HK-2 (cell line): ENCODE results near the gene GAS6.

Source experiments
- DNase-seq: peaks from one replicate; pipeline ENCODE4 v3.0.0-alpha.2; 2018; ENCODE audit not compliant: unreplicated experiment

Gene GAS6

DNA sequence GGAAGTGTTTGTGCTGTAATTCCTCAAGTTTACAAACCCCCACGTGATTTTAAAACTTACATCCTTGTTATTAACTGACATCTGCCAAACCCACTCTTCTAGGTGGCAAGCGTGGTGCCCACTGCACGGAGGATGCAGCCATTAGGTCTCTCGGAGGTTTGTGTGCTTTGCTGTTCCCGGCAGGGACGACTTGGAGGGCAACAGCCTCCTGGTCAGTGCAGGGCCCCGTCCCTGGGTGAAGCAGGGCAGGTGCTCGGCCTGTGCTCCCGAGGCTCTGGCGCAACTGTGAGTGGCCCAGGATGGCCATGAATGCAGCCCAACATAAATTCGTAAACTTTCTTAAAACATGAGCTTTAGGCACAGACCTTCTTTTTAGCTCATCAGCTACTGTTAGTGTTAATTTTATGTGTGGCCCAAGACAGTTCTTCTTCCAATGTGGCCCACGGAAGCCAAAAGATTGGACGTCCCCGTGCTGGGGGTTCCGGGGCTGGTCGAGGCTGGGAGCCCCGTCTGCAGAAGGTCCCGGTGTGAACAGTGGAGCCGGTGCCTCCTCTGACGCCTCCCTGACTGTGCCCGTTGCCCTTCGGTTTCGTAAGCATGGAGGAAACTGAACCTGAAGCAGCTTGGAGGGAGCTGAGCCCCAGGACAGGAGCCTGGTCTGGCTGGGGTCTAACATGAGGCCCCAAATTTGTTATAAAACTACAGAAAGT, 11.9 kb downstream of the GAS6 start:
- no peak for DNase-seq

DNA sequence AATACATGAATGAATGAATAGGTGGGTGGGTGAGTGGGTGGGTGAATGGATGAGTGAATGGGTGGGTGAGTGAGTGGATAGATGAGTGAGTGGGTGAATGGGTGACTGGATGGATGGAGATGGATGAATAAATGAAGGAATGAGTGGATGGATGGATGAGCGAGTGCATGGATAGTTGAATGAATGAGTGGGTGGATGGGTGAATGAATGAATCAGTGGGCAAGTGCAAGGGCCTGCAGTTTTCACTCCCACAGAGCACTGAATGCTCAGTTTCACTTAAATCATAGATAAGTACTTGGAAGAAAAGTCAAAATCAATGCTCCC, 12.4 kb downstream of the GAS6 start:
- DNase-seq, result no peak

DNA sequence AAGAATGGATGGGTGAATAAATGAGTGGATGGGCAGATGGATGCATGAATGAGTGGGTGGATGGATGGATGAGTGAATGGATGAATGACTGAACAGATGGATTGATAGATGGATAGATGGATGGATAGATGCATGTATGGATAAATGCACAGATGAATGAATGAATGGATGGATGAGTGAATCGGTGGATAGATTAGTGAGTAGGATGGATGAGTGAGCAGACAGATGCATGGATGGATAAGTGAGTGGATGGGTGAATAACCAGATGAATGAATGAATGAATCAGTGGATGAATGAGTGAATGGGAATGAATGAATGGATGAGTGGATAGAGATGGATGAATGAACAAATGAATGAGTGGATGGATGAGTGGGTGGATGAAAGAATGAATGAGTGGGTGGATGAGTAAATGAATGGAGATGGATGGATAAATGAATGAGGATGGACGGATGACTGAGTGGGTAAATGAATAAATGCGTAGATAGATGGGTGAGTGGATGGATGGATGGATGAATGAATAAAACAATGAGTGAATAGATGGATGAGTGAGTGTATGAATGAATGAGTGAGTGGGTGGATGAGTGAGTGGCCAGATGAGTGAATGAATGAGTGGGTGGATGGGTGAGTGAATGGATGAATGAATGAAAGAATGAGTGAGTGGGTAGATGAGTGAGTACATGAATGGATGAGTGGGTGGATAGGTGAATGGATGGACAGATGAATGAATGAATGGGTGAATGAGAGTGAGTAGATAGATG, 13.0 kb downstream of the GAS6 start:
- DNase-seq, result no peak

DNA sequence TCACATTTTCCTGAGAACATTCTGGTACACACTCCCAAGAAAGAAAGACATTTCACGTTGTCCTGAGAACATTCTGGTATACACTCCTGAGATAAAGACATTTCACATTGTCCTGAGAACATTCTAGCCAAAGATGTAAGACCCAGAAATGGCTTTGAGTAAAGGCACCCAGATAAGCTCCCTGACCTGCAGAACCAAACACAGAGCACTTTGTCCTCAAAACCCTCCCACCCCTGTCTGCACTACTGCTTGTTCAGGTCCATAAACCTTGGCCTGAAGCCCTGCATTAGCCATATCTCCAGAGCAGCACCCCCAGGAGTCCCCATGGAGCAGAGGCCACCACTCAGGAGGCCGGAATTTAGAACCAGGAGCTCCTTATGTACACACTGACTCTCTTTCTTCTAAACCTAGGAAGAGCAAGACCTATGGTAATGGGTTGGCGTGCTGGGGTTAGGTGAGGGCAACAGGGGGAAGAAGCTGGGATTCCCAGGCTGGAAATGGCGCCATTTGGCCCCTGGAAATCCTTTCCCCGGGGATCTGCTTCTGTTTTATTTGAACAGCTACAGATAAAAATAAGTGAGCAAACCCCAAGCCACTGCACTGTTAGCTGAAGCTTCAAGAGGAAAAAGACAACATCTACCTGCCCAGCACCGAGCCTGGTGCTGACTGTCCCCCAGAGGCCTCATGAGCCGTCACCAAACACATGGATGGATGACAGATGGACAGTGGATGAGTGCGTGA, 13.7 kb downstream of the GAS6 start:
- DNase-seq, result no peak

DNA sequence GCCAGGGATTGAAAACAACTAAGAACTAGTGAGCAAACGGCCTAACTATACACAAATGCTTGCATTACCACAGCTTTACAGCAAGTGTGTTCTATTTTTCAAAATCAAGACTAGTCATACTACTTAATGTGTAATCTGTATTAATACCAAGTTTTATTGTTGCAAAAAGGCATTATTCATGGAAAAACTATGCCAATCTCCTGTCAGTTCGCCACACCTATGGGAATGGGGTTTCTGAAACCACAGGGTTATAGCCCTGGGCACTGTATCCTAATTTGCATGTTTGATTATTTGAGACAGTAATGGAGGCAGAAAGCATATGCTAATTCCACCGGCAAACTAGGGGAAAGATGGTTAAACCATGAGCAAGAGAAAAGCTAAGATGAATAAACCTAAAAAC, 14.3 kb downstream of the GAS6 start:
- DNase-seq, result no peak

DNA sequence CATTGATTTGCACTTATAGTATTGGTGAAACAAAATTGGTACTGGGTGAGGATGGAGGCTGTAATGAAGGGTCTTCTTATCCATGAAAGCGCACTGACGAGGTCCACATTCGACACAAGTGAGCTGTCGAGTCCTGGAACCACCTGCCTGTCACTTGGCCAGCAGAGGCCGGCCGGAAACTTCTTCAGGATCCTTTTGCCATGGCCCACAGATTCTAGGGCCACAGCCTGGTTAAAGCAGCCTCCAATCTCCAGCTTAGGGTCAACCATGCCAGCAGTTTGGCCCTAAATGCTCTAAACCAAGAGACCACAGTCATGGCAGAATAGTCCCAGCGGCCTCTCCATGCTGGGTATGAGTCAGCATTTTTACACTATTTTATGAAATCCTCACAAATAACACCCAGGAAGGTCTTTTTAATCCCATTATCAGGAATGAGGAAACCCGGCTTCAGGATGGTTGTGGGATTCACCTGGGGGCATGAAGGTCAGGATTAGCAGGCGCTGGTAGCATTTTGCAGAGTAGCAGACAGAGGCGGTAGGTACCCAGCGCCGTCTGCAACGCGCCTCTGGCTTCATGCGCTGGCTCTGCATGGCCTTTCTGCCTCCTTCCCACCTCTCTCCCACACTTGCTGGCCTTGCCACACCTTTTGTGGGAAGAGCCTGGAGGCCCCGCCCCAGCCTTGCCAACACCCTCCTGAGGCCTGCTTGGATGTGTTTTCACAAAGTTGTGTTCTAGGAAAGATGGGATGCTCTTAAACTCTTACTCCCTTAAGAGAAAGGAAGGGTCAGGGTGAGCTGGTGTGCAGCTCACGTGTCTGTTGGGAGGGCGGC, 15.2 kb downstream of the GAS6 start:
- no peak for DNase-seq

DNA sequence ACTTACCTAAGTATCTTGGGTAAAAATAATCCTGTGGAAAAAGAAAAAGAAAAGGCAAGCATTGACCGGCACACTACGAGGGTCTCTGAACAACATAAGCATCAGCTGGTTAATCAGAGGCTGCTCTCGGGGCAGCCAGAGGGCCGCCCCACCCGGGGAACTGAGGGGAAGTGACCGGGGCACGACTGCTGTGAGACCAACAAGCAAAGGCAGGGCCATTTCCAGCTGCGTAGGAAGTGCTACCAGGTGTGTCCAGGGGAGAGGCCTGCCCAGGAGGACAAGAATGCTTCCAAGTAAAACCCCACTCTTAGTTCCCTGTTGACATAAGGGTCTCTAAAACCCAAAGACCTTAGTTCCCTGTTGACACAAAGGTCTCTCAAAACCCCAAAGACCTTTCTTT, 15.9 kb downstream of the GAS6 start:
- no peak for DNase-seq

GRCh38 chr13:113846636-113847318, 17.1 kb downstream of the GAS6 start:
- DNase-seq, result no peak

GRCh38 chr13:113845723-113846635, 17.9 kb downstream of the GAS6 start:
- no peak for DNase-seq

DNA sequence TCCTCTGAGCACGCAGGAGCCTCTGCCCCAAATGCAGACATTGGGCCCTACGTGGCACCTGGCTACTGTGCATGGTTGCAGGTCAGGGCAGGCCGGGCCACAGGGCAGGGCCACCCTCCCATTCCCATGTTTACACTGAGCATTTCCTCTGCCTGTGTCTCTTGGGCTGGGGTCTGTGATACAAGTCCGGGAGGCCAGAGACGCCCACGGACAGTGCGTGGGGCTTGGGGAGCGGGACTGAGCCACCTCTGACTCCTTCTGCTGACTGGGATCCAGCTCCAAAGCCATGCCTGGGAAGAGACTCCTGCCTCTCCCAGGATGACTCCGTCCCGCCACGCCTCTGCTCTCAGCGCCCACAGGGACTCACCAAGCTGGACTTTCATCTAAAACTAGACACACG, 18.8 kb downstream of the GAS6 start:
- no peak for DNase-seq

DNA sequence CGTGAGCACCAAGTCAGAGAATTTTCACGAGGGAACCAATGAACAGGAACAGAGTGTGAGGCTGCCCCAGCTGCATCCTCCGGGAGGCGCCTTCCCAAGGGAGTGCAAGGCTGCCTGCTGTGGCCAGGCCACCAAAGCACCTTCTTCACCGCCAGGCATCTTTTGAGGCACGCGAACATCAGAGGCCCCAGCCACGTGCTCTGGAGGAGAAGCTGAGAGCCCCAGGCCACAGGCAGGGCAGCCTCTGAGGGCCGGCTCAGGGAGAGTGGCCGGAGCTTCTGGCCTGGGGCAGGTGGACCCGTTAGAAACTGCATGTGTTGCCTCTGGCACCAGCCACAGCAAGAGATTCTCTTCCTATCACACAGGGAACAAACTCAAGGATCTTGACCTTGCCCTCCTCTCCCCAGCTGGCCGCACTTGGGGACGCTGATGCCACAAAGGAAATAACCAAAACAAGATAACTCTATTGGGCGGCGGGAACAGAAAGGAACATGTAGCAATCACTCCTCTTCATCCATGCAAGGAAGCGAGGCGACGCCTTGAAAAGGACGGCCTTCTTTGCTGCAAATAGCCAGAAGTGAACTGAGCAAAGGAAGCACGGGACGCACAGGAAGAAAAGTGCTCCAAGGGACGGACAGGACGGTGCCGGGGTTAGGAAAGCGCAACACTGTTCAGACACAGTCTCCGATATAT, 19.9 kb downstream of the GAS6 start:
- DNase-seq, result no peak

- DNase-seq, result no peak
Observed at GRCh38 chr13:113843063-113843654, 20.7 kb downstream of the GAS6 start.

DNA sequence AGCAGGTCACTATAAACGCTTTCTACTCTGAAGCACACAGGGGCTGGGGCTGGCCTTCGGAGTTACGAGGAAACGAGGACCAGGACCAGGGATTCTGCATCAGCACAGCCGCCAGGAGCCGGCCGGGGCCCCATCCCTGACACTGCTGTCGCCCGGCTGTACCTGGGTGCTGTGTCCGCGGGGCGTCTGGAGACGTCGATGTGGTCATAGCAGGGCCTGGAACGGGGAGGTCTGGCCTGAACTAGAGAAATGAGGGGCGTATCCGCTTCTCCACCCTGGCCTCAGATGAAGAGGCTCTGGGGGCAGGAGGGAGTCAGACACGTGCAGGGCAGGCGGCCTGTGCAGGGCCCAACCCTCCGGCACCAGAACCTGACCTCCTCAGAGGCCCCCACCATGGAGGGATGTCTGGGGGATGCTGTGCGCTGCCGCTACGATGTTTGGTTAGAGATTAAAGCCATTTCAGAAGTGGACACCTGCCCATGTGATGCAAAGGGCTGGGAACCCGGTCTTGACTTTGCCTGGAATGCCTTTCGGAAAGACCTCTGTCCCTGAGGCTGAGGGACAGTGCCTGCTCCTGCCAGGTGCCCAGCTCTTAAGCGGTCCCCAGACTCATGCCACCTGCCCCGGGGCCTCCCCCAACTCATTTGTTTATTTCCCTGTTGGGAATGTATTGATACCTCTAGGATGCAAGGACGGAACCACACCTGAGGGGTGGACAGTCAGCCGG, 21.4 kb downstream of the GAS6 start:
- DNase-seq, result no peak

- no peak for DNase-seq
Observed at GRCh38 chr13:113841353-113841650, 22.6 kb downstream of the GAS6 start.

DNA sequence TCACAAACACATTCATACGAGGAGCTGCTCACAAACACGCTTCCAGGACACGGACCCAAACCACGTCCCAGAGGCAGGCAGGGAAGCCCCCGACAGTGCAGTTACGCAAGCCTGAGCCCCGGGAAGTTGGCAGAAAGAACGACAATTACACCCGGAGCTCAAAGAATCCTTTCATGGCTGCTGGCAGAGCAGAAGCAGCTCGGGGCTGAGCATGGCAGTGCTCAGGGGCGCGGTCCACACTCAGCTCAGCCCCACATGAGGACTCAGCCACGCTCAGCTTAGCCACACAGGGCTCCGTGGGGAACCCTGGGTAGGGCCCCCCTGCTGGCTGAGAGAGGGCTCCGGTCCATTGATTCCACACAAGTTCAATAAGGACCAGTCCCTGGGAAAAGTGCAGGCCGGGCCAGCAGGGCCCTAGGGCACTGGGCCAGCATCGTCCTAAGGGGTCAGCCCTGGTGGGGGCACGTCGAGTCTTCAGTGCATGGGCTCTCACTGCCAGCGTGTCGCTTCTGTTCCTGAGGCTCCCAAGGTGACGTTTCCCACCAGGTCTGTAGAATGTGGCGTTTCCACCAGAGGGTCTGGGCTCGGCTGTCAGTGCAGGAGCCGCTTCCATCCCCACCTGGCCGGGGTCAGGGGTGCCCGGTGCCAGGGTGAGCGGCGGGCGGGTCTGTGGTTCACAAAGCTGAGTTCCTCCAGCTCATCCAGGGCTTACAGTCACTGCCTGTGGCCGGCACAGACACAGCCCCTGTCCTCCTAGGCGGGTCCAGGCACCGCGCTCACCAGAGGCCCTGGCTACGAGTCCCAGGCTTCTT, 23.1 kb downstream of the GAS6 start:
- DNase-seq, result no peak

DNA sequence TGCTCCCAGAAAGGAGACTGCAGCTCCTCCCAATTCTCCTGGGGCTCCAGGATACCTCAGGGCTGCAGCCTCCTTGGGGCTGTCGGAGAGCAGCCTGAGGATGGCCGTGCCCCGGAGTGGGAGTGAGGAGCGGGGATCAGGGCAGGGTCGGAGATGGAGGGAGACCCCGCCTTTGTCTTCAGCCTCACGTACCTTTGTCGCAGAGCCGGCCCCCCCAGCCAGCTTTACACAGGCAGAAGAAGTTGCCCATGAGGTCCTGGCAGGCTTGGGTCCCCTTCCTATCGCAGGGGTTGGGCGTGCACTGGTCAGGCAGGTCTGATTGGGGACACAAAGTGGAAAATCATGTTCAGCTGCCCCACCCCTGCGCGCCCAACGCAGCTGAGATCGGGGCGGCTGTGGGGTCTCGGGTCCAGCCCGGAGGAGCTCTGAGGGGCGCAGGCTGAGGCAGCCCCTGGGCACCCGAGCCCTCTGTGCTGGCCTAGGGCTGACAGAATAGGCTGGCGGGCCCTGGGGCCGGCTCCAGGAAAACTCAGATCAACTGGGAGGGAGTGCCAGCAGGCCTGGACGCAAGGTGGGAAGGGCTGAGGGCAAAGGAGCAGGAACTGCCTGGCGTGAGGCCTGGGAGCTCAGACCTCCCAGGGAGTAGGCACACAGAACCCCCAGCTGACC, 24.2 kb downstream of the GAS6 start:
- no peak for DNase-seq

- DNase-seq, result no peak
Observed at GRCh38 chr13:113838711-113839201, 25.1 kb downstream of the GAS6 start.
